Psoas muscle (tissue), 8 donors: ENCODE results near the gene DNAH11. TPM values are rescaled to one million over a fixed set of nuclear protein-coding genes. Genes with fewer than 3 reads are reported as not detected.

Source experiments
- ATAC-seq, 4 donors: fragments of 200-7000 bp; cut with Tn5 transposase; one replicate each; pipeline ENCODE4 v1.9.1; 2020; ENCODE audit warnings: moderate library complexity in 3 of 4, mild to moderate bottlenecking in 2 of 4
- DNase-seq, 2 donors: peaks; one replicate each; pipeline ENCODE4 v3.0.0-alpha.2; 2020
- H3K27ac ChIP-seq: fragments of 200-600 bp; one replicate; pipeline ENCODE4 v1.8.0; 2022
- H3K27me3 ChIP-seq, 3 donors: fragments of 200-600 bp in 1 of 3; one replicate each; pipeline versions ENCODE4 v1.6.1 to v1.8.0; 2013 to 2022; ENCODE audit warnings: low read length in 2 of 3, mild to moderate bottlenecking in 2 of 3, moderate library complexity in 1 of 3; ENCODE audit not compliant: insufficient read depth in 3 of 3
- H3K36me3 ChIP-seq, 2 donors: fragments of 200-600 bp in 1 of 2; one replicate each; pipeline versions ENCODE4 v1.6.1 to v1.8.0; 2013 to 2022; ENCODE audit warnings: low read depth in 1 of 2, mild to moderate bottlenecking in 1 of 2, moderate library complexity in 1 of 2; ENCODE audit not compliant: insufficient read depth in 1 of 2
- H3K4me1 ChIP-seq: fragments of 200-600 bp; one replicate; pipeline ENCODE4 v1.8.0; 2022
- H3K4me3 ChIP-seq: fragments of 200-600 bp; one replicate; pipeline ENCODE4 v1.8.0; 2022; ENCODE audit warnings: mild to moderate bottlenecking
- H3K9me3 ChIP-seq: fragments of 200-600 bp; one replicate; pipeline ENCODE4 v1.8.0; 2022
- WGBS, 3 donors: extraction: QIAGEN DNeasy Blood & Tissue Kit; methylation state at CpG; one replicate each; pipeline versions ENCODE4 v1.1.6 to v1.1.7; 2013; 5-methylcytosine and 5-hydroxymethylcytosine counted together
- intact Hi-C, 2 donors: fragments of 100-400 bp; cut with DNase I; formaldehyde crosslinking; loops; one replicate each; pipeline versions ENCODE4 v1.11.0 to v1.14.2; 2022
- polyA plus RNA-seq, 3 donors: library from polyadenylated mRNA; stranded (reverse); fragments of 200-250 nt; gene quantifications; one replicate each; pipeline ENCODE4 v1.2.3, GENCODE V29; 2013
- total RNA-seq, 4 donors: library from RNA; stranded (reverse); fragmentation: NEBNext Ultra II Directional in 2 of 4; extraction: Animal tissue kit (Norgen Biotek cat#: 25700) in 2 of 4; gene quantifications; one replicate each; pipeline versions ENCODE4 v1.2.1 to v1.2.4, GENCODE V29; 2021 to 2023
- TF ChIP-seq, protein P1 (sequence below): fragments of 200-600 bp; IDR thresholded peaks from one replicate; pipeline ENCODE4 v1.8.0; 2022; ENCODE audit warnings: antibody characterized with exemption
- donor health status: healthy with polysubstance abuse.
- donor health status: DM: no; HTN: no; CAD: no; lungs with moderate emphysema.
- donor health status: Bipolar disorder and iron deficiency.
- donor health status: healthy.
- donor health status: DM: yes; HTN: yes; CAD: no.
- donor health status: DM: no; HTN: no; CAD: no.
- donor health status: DM: no; HTN: no; CAD: no.
- donor health status: DM: yes; HTN: yes; CAD: no.

DNAH11 gene
- total and polyA plus RNA-seq, 7 donors, result 0.01 to 0.93 (median 0.28) TPM

DNA sequence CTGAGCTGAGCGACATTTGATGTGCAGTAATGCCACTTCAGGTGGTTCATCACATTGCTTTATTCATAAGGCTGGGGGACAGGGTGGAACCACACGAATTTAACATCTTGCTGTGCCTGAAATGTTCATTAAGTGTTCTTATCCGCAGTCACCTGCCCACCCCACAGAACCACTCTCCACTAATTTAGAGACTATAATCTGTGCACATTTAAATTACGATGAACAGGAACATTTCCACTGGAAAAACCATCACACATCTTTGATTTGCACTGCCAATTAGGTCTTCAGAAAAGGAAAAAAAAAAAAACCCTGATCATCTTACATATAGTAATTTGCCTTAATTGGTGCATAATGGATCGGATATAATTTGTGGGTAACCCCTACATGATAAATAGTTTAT, 400.6 kb downstream of the DNAH11 start:
- 95 to 98% (median 96%) methylated on average over 5 of the region's 5 CpGs for WGBS, 3 donors
- Histone ChIP-seq H3K9me3 (no peaks in the 10 kb centered on the region), H3K27ac (no peak overlapping the region), H3K27me3 (no peaks in the 10 kb centered on the region), H3K4me3 (no peak overlapping the region), H3K36me3 (no peaks in the 10 kb centered on the region), H3K4me1 (peaks cover 6% of the 10 kb centered on the region)
- TF ChIP-seq, protein P1, sequence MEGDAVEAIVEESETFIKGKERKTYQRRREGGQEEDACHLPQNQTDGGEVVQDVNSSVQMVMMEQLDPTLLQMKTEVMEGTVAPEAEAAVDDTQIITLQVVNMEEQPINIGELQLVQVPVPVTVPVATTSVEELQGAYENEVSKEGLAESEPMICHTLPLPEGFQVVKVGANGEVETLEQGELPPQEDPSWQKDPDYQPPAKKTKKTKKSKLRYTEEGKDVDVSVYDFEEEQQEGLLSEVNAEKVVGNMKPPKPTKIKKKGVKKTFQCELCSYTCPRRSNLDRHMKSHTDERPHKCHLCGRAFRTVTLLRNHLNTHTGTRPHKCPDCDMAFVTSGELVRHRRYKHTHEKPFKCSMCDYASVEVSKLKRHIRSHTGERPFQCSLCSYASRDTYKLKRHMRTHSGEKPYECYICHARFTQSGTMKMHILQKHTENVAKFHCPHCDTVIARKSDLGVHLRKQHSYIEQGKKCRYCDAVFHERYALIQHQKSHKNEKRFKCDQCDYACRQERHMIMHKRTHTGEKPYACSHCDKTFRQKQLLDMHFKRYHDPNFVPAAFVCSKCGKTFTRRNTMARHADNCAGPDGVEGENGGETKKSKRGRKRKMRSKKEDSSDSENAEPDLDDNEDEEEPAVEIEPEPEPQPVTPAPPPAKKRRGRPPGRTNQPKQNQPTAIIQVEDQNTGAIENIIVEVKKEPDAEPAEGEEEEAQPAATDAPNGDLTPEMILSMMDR, result no peak
- DNase-seq, result no peak
- intact Hi-C loops, result no loop called here
- no peak for ATAC-seq

DNA sequence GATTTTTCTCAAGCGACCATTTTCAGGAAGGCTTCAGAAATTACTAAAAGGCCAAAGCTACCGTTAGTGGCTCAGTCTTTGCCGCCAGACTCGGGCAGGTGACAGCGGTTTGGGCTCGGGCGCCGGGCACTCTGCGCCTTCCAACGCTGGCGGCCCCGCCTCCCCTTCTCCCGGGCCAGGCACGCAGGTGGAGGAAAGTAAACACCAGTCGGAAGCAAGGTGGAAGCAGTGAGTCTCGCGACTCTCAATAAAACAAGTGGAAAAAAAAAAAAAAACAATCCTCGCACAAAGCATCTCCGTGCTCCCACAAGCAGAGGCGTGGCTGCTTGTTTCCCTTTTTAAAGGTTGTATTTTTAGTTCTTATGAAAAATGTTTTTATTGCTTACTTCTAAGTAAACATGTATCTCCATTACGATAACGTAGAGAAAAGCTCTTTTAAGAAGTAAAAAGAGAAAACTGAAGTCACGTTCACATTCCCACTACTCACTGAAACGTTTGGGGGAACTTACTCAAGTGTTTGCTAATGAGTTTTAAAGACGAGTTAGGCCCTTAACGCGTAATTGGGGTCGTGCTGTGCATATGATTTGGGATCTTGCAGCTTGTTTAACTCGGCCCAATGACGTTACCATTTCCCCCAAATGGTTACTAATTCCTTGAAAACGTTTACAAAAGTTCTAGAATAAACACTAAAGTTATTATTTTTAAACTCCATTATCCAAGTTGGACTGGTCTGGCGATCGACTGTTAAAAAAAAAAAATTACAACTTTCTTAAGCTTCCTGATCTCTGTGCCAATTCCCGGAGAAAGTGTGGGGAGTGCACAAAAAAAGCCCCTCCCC, 402.0 kb downstream of the DNAH11 start:
- Histone ChIP-seq H3K27ac (peak overlapping the region; percentile 76), H3K36me3 (no peaks in the 10 kb centered on the region), H3K4me1 (peaks cover under 1% of the 10 kb centered on the region), H3K4me3 (peak overlapping the region; percentile 89), H3K9me3 (no peaks in the 10 kb centered on the region), H3K27me3 (no peaks in the 10 kb centered on the region)
- TF ChIP-seq, protein P1, result no peak
- ATAC-seq (no peak), DNase-seq (no peak)
- intact Hi-C loops, result loop anchor here in 1 of 2 donors (5.0 kb wide), 1 partner anchor 33 kb away; no protein-coding TSS in a partner anchor
- WGBS, 3 donors, result 1 to 5% (median 1%) methylated on average over 34 of the region's 34 CpGs

DNA sequence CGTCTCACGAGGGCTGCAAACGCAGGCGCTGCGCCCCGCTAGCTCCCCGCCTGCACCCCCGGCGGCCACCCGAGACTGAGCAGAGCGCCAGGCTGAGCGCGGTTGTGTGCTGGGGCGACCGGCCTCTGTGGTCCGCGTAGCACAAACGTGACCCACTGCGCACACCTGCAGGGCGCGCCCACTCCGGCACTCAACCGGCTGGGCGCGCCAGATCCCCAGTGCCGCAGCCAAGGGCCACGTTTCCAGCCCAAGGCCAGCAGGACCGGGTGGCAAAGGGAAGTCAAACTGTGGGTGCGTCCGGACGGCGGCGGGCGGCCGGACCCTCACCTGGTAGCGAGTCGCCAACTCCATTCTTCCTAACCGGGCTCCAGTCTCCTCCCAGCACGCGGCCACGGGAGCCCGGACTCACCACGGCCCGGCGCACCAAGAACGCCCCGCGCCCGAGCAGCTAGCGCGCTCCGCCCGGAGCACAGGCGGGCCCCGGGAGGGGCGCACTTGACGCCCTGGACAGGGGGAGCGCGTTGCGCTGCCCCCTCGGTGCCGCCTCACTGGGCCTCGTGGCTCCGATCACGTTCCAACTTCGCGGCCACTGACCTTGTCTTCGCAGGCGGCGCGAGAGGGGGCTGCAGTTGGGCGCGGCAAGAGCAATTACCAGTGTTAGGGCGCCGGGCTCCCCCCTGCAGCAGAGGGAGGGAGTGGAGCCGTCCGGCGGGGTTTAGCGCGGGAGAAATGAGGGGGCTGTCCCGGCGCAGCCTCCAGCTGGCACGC, 402.8 kb downstream of the DNAH11 start, which contains the start of gene CDCA7L:
Gene CDCA7L, minus strand, starts transcription at position 446 of the 768 bp plus-strand sequence. Its CDS starts 95 bp downstream, at position 351.
- peak; percentile 89 to 97 (median 93) for ATAC-seq
- intact Hi-C loops, result loop anchor here in 1 of 2 donors (5.0 kb wide), 1 partner anchor 33 kb away; no protein-coding TSS in a partner anchor
- DNase-seq, result peak; percentile 67 to 83

DNA sequence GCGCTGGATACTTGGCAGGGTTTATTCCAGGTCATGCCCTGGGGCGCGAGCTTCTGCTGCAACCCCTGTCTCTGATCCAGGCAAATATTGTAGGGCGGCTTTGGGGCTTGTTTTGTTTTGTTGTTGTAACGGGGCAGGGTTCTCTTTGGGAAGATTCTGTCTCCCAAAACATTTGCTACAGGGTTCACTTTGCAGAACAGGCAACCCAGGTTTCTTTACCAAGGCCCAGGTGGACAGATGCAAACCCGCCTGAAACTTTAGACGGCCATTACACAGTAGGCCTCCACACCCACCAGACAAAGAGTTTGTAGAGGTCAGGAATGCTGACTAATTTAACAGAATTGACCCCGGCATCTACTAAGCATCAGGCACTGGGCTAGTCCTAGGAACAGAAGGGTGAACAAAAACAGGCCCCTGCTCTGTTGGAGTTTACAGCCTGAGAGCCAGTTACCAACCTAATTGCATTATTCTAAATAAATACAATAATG, 403.4 kb downstream of the DNAH11 start:
- Histone ChIP-seq H3K4me1 (no peaks in the 10 kb centered on the region), H3K36me3 (no peaks in the 10 kb centered on the region), H3K4me3 (peak overlapping the region; percentile 89), H3K27ac (peak overlapping the region; percentile 76), H3K27me3 (no peaks in the 10 kb centered on the region), H3K9me3 (no peaks in the 10 kb centered on the region)
- TF ChIP-seq, protein P1, result no peak
- intact Hi-C loops, result loop anchor here in 1 of 2 donors (5.0 kb wide), 1 partner anchor 34 kb away; no protein-coding TSS in a partner anchor
- WGBS, 3 donors, result 10 to 18% (median 18%) methylated on average over 8 of the region's 8 CpGs
- DNase-seq, result no peak
- no peak for ATAC-seq

More for the DNA sequence above, 402.8 kb downstream of the DNAH11 start, which contains the start of gene CDCA7L:
- H3K27me3 ChIP-seq, result no peaks in the 10 kb centered on the region
- 0 to 1% (median 0%) methylated on average over 76 to 83 of the region's 83 CpGs for WGBS, 3 donors
- no peaks in the 10 kb centered on the region for H3K36me3 ChIP-seq
- TF ChIP-seq, protein P1, result no peak
- H3K4me1 ChIP-seq, result no peaks in the 10 kb centered on the region
- H3K4me3 ChIP-seq, result peak within 1 kb of the TSS; percentile 89
- peak within 1 kb of the TSS; percentile 76 for H3K27ac ChIP-seq
- no peaks in the 10 kb centered on the region for H3K9me3 ChIP-seq
